ENCODE results near the gene AFM.

AFM gene

GRCh38 chr4:73451981-73452747 is 29.4 kb upstream of the AFM start:
- no peak for FAIRE-seq

GRCh38 chr4:73452953-73453700 is 28.4 kb upstream of the AFM start:
- no peak for FAIRE-seq

- no peak for FAIRE-seq
These were observed 27.9 kb upstream of the AFM start for GRCh38 chr4:73453701-73454005.

- FAIRE-seq: no peak
These were observed 26.6 kb upstream of the AFM start for GRCh38 chr4:73454920-73455319.

GRCh38 chr4:73456177-73457022 is 25.1 kb upstream of the AFM start:
- no peak for FAIRE-seq

- FAIRE-seq: no peak
These were observed 23.1 kb upstream of the AFM start for GRCh38 chr4:73458184-73459047.

GRCh38 chr4:73459048-73459421 is 22.5 kb upstream of the AFM start:
- FAIRE-seq: no peak

- FAIRE-seq: no peak
These were observed 20.5 kb upstream of the AFM start for GRCh38 chr4:73460913-73461522.

GRCh38 chr4:73468170-73468569 is 13.4 kb upstream of the AFM start:
- FAIRE-seq: no peak

- no peak for FAIRE-seq
These were observed 10.8 kb upstream of the AFM start for GRCh38 chr4:73470728-73471127.

GRCh38 chr4:73477176-73477575 is 4.4 kb upstream of the AFM start:
- no peak for FAIRE-seq

- FAIRE-seq: no peak
These were observed 2.2 kb upstream of the AFM start for GRCh38 chr4:73479323-73479722.

- FAIRE-seq: no peak
These were observed 3.5 kb downstream of the AFM start for GRCh38 chr4:73485085-73485484.

GRCh38 chr4:73485596-73485995 is 4.1 kb downstream of the AFM start:
- FAIRE-seq: no peak

GRCh38 chr4:73486497-73486896 is 5.0 kb downstream of the AFM start:
- no peak for FAIRE-seq

GRCh38 chr4:73487233-73487632 is 5.7 kb downstream of the AFM start:
- no peak for FAIRE-seq

GRCh38 chr4:73499996-73500765 is 18.6 kb downstream of the AFM start:
- FAIRE-seq: no peak

- FAIRE-seq: no peak
These were observed 20.2 kb downstream of the AFM start for GRCh38 chr4:73501664-73502265.

- FAIRE-seq: no peak
These were observed 24.0 kb downstream of the AFM start for GRCh38 chr4:73505567-73505966.

GRCh38 chr4:73507541-73507940 is 26.0 kb downstream of the AFM start:
- FAIRE-seq: no peak

- no peak for FAIRE-seq
These were observed 27.1 kb downstream of the AFM start for GRCh38 chr4:73508651-73509050.

Data from G401.6 (cell line).